Stimulated activated CD8-positive, alpha-beta memory T cell treated with anti-CD3 and anti-CD28 coated beads, Interleukin-12 subunit alpha, Interleukin-12 subunit beta, amount 100 ng/mL, for 24 hours (primary cell): ENCODE data around the gene MBD3L5.
"Not testable (repeated sequence)": the region's sequence is repeated elsewhere in the genome, so short reads cannot be mapped to it uniquely, and the experiment has no call there.

Source experiments
- DNase-seq: peaks from one replicate; pipeline ENCODE4 v3.0.0-alpha.2; 2020; ENCODE audit errors: extremely low read depth

MBD3L5 gene

GRCh38 chr19:7052896-7053295 lies 22.5 kb downstream of the MBD3L5 start:
- DNase-seq = not testable (repeated sequence)

DNA sequence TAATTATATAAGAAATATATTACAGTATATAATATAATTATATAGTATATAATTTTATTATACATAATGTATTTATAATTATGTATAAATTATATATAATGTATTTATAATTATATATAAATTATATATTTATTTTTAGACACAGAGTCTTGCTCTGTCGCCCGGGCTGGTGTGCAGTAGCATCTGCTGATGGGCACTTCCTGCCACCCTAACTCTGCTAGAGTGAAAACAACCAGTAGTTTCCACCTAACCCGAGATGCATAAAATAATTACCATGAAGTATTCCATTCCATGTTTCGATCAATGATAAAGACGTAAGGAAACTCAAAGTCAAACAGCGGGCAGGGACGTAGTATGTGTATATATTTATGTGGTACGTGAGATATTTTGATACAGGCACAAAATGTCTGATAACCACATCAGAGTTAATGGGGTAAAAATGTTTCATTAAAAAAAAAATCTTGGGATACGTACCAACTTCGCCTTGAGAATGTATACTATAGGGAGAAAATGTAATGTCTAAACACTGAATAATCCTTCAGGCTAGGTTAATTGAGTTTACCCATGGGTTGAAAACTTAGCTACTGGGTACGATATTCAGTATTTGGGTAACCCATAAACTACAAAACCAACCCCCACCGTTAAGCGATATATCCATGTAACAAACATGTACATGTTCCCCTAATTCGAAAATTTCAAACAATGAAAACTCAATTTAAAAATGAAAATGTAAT lies 24.4 kb downstream of the MBD3L5 start:
- DNase-seq = not testable (repeated sequence)

- DNase-seq = not testable (repeated sequence)
Observed at GRCh38 chr19:7055679-7056078, 25.3 kb downstream of the MBD3L5 start.

DNA sequence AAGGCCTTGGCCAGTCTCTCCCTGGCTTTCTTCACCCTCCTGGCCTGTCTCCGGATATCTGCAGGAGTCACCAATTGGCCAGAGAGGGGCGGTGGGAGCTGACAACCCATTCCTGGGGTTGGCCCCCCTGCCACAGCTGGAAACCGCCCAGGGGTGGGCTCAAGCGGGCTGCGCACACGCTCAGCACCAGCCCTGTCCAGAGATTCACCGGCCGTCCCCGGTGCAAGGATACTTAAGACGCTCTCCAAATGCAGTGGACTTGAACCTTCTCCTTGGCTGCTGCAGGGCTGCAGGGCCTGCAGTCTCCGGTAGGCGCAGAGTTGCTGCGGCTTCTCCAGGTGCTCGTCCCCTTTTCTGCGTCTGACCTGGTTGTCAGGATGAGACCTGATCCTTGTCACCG lies 26.0 kb downstream of the MBD3L5 start:
- not testable (repeated sequence) for DNase-seq

- DNase-seq = not testable (repeated sequence)
Observed at GRCh38 chr19:7058576-7058975, 28.2 kb downstream of the MBD3L5 start, which contains the start of gene MBD3L3. MBD3L3 (minus strand) TSS chr19:7058676; CDS start chr19:7058605, 71 bp downstream.

- DNase-seq = not testable (repeated sequence)
Observed at GRCh38 chr19:7059977-7060376, 29.6 kb downstream of the MBD3L5 start.

DNA sequence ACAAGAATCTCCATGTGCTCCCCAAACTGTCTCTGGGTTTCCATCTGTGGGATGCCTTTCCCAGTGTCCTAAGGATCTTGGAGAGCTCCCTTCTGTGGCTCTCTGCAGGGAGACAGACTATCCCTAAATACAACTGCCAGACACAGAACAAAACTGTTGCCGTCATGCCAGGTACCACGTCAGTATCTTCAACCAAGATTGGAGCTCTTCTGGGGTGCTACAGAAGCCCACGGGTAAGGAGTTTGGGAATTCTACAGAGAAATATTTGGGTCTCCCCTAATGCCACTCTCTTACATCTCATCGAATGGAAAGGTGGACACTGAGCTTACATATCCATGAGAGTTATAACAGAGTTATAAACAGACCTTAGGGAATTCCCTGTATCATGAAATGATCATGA lies 33.0 kb downstream of the MBD3L5 start:
- DNase-seq = no peak

DNA sequence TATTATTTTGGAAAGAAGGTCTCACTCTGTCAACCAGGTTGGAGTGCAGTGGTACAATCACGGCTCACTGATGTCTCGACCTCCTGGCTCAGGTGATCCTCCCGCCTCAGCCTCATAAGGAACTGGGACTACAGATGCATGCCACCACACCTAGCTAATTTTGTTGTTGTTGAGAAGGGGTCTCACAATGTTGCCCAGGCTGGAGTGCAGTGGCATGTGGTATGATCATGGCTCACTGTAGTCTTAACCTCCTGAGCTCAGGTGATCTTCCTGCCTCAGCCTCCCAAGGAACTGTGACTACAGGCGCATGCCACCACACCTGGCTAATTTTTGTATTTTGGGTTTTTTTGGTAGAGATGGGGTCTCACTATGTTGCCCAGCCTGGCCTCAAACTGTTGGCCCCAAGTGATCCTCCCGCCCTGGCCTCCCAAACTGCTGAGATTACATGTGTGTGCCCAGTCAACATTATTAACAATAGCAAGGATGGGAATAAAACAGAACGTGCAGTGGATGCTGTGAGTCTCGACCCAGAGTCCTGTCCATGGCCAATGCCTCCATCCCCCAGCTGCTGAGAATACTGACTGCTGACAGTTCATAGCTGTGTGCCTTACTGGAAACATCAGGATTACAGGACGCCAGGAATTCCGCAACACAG lies 33.5 kb downstream of the MBD3L5 start:
- no peak for DNase-seq

DNA sequence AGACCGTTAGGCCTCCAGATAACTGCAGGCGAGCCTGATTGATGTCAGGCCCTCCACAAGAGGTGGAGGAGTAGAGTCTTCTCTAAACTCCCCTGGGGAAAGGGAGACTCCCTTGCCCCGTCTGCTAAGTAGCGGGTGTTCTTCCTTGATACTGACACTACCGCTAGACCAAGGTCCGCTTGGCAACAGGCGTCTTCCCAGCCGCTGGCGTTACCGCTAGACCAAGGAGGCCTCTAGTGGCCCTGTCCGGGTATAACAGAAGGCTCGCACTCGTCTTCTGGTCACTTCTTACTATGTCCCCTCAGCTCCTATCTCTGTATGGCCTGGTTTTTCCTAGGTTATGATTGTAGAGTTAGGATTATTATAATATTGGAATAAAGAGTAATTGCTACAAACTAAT lies 36.7 kb downstream of the MBD3L5 start:
- DNase-seq = not testable (repeated sequence)

DNA sequence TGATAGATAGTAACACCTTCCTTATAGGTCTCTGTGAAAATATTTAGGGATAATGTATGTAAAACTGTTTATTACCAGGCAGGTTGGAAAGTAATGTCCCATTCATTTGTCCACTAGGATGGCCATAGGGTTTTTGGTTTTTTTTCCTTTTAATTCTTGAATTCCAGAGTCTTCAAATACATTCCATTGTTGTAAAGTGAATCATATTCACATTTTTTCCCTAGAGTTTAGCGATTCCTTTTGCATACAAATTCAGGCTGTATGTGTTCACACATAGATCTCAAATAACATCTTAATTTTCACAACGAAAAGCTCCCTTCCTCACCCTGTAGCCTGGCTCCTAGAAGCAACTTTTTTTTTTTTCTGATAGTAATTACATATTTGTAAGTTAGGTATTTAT lies 37.3 kb downstream of the MBD3L5 start:
- DNase-seq = no peak

GRCh38 chr19:7068599-7068998 lies 38.2 kb downstream of the MBD3L5 start:
- DNase-seq = no peak

DNA sequence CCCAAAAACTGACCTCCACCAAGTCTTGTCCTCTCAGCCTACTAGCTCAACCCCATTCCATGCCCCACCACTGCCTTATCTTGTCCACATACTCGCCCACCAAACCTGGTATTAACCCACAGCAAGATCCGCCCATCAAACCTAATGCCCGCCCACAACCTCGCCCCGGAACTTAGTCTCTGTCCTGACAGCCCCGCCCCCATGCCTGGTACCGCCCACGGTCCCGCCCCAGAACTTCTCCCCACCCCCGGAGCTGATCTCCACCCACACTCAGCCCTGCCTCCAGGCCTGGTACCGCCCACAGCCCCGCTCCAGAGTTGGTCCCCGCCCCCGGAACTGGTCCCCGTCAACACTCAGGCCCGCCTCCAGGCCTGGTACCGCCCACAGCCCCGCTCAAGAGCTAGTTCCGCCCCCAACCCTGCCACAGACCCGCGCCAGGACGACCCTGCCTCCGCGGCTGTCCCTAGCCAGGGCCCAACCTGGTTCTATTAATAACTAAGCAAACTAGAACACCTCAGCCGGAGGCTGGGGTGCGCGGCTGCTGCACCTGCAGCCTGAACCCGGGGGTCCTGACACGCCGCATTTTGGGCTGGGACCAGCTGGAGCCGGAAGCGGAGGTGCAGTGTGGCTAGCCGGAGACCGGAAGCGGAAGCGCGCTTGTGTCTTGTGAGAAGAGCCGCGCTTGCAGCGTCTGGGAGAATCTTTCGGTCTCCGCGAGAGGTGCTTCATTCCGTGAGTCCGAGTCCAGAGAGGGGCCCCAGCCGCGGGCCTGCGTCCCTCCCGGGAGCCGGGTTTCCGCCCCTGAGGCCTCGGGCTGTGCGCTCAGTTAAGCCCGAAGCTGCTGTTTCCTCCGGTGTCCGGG lies 38.9 kb downstream of the MBD3L5 start, which contains the start of gene ZNF557:
ZNF557 (plus strand) TSS at position 662 of the 862 bp plus-strand sequence. CDS start 5,372 bp downstream, outside the sequence.
- peak; percentile 96 for DNase-seq

GRCh38 chr19:7069904-7070226 lies 39.5 kb downstream of the MBD3L5 start:
- DNase-seq = no peak

DNA sequence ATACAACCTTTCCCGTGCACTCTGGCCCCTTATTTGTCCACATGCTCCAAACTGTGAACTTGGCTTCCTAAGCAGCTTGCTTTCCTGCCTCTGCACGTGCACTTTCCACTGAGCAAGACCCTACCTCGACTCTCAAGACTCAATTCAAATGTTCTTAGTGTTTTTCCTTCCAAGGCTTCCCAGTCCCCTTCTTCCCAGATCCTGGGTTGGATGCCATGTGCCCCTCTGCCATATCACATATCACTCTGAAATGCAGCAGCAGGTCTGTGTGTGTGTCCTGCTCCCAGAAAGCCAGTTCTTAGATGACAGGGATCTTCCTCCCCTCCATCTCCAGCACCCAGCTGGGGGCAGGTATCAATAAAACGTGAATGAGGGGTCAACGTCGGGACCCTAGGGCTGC lies 42.2 kb downstream of the MBD3L5 start:
- DNase-seq = no peak

DNA sequence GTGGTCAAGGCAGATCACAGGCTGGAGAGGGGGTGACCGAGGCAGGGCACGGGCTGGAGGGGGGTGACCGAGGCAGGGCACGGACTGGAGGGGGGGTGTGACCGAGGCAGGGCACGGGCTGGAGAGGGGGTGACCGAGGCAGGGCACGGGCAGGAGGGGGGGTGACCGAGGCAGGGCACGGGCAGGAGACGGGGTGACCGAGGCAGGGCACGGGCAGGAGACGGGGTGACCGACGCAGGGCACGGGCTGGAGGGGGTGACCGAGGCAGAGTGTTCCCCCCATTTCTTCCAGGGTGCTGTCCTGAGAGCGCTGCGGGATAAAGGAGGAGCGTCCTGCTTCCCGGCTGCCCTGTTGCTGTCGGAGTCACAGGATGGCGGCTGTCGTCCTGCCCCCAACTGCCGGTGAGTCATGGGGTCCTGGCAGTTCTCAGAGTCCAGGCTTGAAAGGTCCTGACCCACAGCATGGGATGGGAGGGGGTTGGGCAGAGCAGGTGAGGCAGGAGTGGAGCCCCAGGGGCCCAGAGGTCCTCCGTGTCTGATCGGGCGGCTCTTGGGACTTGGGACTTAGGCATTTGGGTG lies 44.4 kb downstream of the MBD3L5 start:
- no peak for DNase-seq

- DNase-seq = no peak
Observed at GRCh38 chr19:7076151-7076550, 45.8 kb downstream of the MBD3L5 start.

- no peak for DNase-seq
Observed at GRCh38 chr19:7078008-7078407, 47.6 kb downstream of the MBD3L5 start.
